Measurements from ENCODE around the gene FOSL2. TPM values are rescaled to one million over a fixed set of nuclear protein-coding genes. Genes with fewer than 3 reads are reported as not detected.

Gene FOSL2
- total RNA-seq, 2 donors from 2014 or later, result 142 to 197 TPM

DNA sequence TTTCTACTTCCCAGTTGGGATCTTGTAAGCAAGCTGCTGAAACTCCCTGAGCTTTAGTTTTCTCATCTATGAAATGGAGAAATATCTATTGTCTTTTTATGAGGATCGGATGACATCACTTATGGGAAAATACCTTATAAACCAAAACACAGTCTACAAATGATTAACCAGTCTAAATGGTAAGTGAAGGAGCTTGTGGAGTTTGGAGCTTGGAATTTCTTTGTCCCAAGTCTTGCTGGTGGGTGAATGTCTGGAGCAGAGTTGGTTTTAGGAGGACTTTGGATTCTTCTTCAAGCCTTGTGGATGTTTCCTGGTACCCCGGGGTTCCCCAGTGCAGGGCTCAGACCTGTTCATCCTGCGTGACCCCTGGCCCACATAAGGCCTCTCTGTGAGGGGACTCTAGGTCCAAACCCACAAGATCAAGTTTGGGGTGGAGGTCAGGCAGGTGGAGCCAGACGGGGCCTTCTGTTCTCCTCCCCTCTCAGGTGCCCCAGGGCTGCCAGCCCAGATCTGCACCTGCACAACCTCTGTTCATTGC is 43.2 kb downstream of the FOSL2 start:
- intact Hi-C loops (cut with DNase I, micrococcal nuclease), result no loop called here
- peak; percentile 49 for ATAC-seq
- peak; percentile 49 to 73 for DNase-seq

DNA sequence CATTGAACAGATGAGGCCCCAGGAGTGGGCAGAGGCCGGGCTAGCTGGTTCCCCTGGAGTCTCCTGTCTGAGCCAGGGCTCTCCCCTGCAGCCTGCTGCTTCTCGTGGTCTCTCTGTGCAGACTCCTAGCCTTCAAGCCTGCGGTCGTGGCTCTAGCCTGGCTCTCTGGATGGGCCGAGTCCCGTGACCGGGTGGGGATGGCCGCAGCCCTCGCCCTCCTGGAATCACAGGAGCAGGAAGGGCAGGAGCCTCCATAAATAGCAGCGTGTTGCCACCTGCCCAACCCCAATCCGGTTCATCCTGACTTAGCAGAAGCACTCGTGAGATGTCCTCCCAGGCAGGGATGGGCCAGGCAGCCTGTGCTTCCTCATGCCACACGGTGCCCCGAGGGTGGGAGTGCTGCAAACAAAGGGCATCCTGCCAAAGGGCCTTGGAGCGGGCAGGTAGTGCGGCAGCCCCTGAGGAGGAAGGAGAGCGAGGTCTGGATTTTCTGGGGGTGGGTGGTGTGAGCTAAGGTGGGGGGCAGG is 43.9 kb downstream of the FOSL2 start:
- peak; percentile 85 to 96 for DNase-seq
- intact Hi-C loops (cut with DNase I, micrococcal nuclease), result no loop called here
- peak; percentile 83 for ATAC-seq

DNA sequence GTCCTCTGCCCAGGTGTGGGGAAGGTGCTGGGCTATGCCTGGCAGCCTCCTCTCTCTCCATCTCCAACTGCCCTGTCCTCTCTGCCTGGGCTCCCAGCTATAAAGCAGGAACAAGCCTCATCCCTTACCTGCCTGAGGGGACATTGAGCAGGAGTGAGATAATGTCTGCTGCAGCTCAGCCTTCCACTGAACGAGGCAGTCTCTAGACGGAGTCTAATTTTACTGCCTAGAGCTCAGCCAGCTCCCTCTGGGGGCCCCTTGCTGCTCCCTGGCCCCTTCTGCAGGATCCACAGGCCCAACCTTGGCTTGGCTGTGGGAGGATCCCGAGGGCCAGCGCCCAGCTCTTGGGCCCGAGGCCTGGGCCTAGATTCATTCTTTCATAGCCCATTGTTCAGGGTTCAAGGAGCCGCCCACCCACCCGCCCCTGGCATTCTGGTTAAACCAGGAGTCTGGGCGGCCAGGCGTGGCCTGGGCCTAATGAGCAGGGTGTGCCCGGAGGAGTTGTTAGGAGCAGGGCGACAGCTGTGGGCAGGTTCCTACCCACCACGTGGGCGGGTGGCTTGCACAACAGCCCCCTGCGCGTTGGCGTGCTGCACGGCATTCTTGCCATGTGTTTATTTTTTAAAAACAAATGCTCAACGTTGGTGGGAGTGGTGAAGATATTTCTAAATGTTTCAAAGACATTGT is 44.6 kb downstream of the FOSL2 start:
- intact Hi-C loops (cut with DNase I, micrococcal nuclease), result no loop called here
- ATAC-seq (peak; percentile 70), DNase-seq (peak; percentile 87 to 94)

GRCh38 chr2:28437918-28438317 is 45.3 kb downstream of the FOSL2 start:
- DNase-seq, result no peak
- no peak for ATAC-seq
- intact Hi-C loops (cut with DNase I, micrococcal nuclease), result no loop called here

- intact Hi-C loops (cut with DNase I, micrococcal nuclease), result no loop called here
- ATAC-seq (no peak), DNase-seq (no peak)
Observed at GRCh38 chr2:28438532-28439063, 45.9 kb downstream of the FOSL2 start.

- ATAC-seq (no peak), DNase-seq (no peak)
- intact Hi-C loops (cut with DNase I, micrococcal nuclease), result no loop called here
Observed at GRCh38 chr2:28439127-28439526, 46.5 kb downstream of the FOSL2 start.

DNA sequence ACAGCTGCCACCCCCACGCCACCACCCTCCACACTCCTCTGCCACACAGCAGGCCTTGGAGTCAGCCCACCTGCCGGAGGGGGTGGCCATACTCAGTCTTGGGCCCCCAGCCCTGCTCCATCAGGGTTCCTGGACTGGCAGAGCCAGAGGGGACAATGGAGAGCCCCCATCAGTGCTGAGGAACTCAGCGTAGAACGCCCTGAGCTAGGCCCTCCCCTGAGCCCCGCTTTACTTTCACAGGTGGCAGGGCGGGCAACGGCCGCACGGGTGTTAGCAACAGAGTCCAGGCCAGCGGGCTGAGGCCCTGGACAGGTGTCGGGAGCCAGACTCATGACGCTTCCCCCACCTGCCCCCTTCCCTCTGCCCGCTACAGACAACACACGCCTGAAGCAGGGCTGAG is 47.1 kb downstream of the FOSL2 start:
- no peak for ATAC-seq

DNA sequence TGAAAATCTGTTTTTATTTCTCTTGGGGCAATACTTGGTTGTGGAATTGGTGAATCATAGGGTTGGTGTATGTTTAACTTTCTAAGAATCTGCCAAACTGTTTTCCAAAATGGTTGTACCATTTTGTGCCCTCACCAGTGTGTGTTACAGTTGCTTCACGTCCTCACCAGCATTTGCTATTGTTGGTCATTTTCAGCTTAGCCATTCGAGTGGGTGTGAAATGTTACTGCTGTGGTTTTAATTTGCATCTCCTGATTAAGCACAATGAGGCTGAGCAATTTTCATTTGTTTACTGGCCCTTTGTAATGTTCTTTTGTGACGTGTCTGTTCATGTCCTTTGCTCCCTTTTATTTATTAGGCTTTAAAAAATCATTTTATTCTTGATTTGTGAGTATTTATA is 49.7 kb downstream of the FOSL2 start:
- intact Hi-C loops (cut with DNase I, micrococcal nuclease), result no loop called here
- DNase-seq, result no peak
- ATAC-seq, result no peak

More for the DNA sequence above, 47.1 kb downstream of the FOSL2 start:
- no peak for DNase-seq
- intact Hi-C loops (cut with DNase I, micrococcal nuclease), result no loop called here

DNA sequence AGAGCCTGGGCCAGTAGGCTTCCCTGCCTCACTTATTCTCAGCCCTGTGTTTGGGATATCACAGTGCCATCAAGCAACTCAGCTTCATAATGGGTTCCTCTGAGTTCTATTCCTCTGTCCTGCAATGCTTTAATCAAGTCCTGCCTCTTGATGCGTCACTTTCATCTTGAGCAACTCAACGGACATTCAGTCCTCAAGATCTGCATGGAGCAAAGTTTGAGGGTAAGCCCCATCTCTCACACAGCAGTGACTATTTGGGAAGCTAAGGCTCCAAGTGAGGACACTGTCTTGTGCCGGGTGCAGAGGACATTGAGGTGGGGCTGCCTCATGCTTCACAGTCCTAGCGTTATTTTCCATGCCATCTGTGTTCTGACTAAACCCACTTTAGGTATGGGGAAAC is 52.3 kb downstream of the FOSL2 start:
- DNase-seq (no peak), ATAC-seq (no peak)
- intact Hi-C loops (cut with DNase I, micrococcal nuclease), result no loop called here

GRCh38 chr2:28445448-28446258 is 53.0 kb downstream of the FOSL2 start:
- ATAC-seq (no peak), DNase-seq (no peak)
- intact Hi-C loops (cut with DNase I, micrococcal nuclease), result no loop called here

GRCh38 chr2:28446531-28446930 is 53.9 kb downstream of the FOSL2 start:
- DNase-seq (no peak), ATAC-seq (no peak)
- intact Hi-C loops (cut with DNase I, micrococcal nuclease), result no loop called here

GRCh38 chr2:28447086-28447485 is 54.4 kb downstream of the FOSL2 start:
- intact Hi-C loops (cut with DNase I, micrococcal nuclease), result no loop called here
- DNase-seq (no peak), ATAC-seq (no peak)

DNA sequence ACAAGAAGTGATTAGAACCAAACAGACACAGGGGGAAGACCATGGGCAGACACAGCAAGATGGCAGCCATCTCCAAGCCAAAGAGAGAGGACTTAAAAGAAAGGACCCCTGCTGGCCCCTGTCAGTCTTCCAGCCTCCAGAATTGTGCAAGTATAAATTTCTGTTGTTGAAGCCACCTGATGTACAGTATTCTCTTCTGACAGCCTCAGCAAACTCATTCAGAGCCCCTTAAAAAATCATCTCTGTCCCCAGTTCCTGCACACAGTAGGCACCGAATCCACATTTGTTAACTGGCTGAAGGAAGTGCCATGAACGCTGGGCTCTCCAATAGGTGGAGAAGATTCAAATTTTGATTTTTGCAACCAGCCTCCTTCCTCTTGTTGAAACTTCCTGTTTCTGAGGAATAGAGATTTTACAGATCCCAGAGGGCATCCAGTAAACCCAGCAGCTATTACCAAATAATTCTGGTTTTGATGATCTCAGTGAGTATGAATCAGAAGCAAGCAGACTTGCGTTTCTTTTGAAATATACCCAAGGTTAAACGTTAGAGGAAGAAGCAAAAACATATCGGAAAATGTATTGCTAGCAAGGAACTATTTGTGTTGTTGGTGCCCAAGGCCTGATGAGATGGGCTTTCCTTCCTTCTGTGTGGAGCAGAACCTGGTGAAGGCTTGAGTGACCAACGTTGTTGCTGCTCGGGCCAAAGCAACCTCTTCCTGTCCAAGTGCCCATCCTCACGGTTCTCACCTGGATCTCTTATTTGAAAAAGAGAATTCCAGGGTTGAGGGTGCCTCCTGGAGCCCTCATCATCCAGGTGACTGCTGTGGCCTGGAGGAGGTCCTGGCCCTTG is 55.5 kb downstream of the FOSL2 start:
- DNase-seq, result no peak
- intact Hi-C loops (cut with DNase I, micrococcal nuclease), result no loop called here
- ATAC-seq, result no peak

GRCh38 chr2:28448793-28449100 is 56.1 kb downstream of the FOSL2 start:
- ATAC-seq, result no peak
- intact Hi-C loops (cut with DNase I, micrococcal nuclease), result no loop called here
- DNase-seq, result no peak

GRCh38 chr2:28449126-28449487 is 56.4 kb downstream of the FOSL2 start:
- ATAC-seq (no peak), DNase-seq (no peak)
- intact Hi-C loops (cut with DNase I, micrococcal nuclease), result no loop called here

- intact Hi-C loops (cut with DNase I, micrococcal nuclease), result loop anchor here in 1 of 2 donors (5.0 to 10.0 kb wide), 2 partner anchors 695 to 742 kb away; no protein-coding TSS in a partner anchor
- DNase-seq, result no peak
- no peak for ATAC-seq
Observed at GRCh38 chr2:28449488-28450395, 57.1 kb downstream of the FOSL2 start.

DNA sequence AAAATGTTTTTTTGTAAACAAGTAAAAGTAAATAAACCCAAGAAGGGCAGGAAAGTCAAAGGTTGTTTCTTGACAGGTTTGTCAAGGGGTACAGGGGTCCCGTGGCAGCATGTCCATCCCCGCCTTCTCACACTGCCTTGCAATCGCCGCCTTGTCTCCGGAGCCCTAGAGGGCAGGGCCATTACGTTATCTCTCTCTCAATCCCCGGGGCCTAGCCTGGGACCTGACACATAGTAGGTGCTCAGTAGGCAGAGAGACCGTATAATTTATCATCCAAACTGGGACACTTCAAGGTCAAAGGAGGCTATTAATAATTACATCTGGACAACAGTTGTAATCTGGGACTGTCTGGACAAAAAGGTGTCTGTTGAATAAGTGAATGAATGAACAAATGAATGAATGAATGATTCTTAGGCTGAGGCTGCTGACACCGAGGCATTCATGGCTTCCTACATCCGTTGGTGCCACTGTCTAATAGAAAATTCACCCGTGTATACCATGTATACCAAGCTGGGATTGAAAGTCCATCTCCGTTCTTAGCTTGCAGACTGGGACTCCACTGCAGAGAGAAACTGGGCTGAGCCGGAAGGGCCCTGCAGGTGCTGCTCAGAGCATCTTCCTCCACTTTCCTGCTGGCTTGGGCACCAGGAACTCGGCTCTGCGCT is 58.4 kb downstream of the FOSL2 start:
- DNase-seq (no peak), ATAC-seq (no peak)
- intact Hi-C loops (cut with DNase I, micrococcal nuclease), result loop anchor here in 1 of 2 donors (5.0 to 10.0 kb wide), 2 partner anchors 696 to 744 kb away; no protein-coding TSS in a partner anchor

All from left colon (tissue), 2 donors.